ENCODE results near the gene OR6C65. TPM values are rescaled to one million over a fixed set of nuclear protein-coding genes. Genes with fewer than 3 reads are reported as not detected.
"Not testable (repeated sequence)": the region's sequence is repeated elsewhere in the genome, so short reads cannot be mapped to it uniquely, and the experiment has no call there.

OR6C65 gene
- total and polyA plus RNA-seq, 8 donors = not detected

- peaks cover 0 to 4% (median 0%) of the 10 kb centered on the region in 3 donors for H3K27me3 ChIP-seq
- H3K4me1 ChIP-seq = no peaks in the 10 kb centered on the region
- intact Hi-C loops (cut with DNase I; ENCODE audit: low total_unique reads) = no loop called here
- no peaks in the 10 kb centered on the region for H3K9me3 ChIP-seq
- H3K27ac ChIP-seq = no peak overlapping the region
- no peaks in the 10 kb centered on the region for H3K36me3 ChIP-seq
- 50 to 97% (median 96%) methylated on average over 1 of the region's 1 CpG for WGBS, 5 donors
- H3K4me3 ChIP-seq = no peak overlapping the region
- no peak for DNase-seq
- TF ChIP-seq POLR2A (IDR thresholded peaks at IDR 0.05) (no peak), POLR2AphosphoS5 (IDR thresholded peaks at IDR 0.05) (no peak)
These were observed 16.6 kb downstream of the OR6C65 start for GRCh38 chr12:55416961-55417360.

GRCh38 chr12:55420307-55420962 lies 20.1 kb downstream of the OR6C65 start:
- no peak overlapping the region for H3K27ac ChIP-seq
- DNase-seq = peak in 1 of 2 donors; percentile 17
- no peaks in the 10 kb centered on the region for H3K36me3 ChIP-seq
- H3K4me3 ChIP-seq = no peak overlapping the region
- intact Hi-C loops (cut with DNase I; ENCODE audit: low total_unique reads) = no loop called here
- no peaks in the 10 kb centered on the region for H3K4me1 ChIP-seq
- 78 to 84% (median 79%) methylated on average over 2 of the region's 2 CpGs for WGBS, 5 donors
- TF ChIP-seq POLR2AphosphoS5 (IDR thresholded peaks at IDR 0.05) = no peak
- no peak for TF ChIP-seq CTCF (IDR thresholded peaks at IDR 0.05)
- no peak for TF ChIP-seq POLR2A (IDR thresholded peaks at IDR 0.05)
- no peak for TF ChIP-seq EP300 (IDR thresholded peaks at IDR 0.05)
- peaks cover 0 to 4% (median 0%) of the 10 kb centered on the region in 3 donors for H3K27me3 ChIP-seq
- no peaks in the 10 kb centered on the region for H3K9me3 ChIP-seq

GRCh38 chr12:55425954-55426353 lies 25.6 kb downstream of the OR6C65 start, which contains the start of gene OR6C76:
TSS of gene OR6C76 (plus strand) at chr12:55426254. CDS start at chr12:55426254, 0 bp downstream.
- no peaks in the 10 kb centered on the region for H3K36me3 ChIP-seq
- no peaks in the 10 kb centered on the region for H3K9me3 ChIP-seq
- no peaks in the 10 kb centered on the region for H3K4me1 ChIP-seq
- intact Hi-C loops (cut with DNase I; ENCODE audit: low total_unique reads) = no loop called here
- 65 to 80% (median 71%) methylated on average over 4 of the region's 4 CpGs for WGBS, 5 donors
- DNase-seq = no peak
- H3K4me3 ChIP-seq = no peak within 1 kb of the TSS
- no peak within 1 kb of the TSS for H3K27ac ChIP-seq
- TF ChIP-seq EP300 (IDR thresholded peaks at IDR 0.05) (no peak), POLR2AphosphoS5 (IDR thresholded peaks at IDR 0.05) (no peak), POLR2A (IDR thresholded peaks at IDR 0.05) (no peak), CTCF (IDR thresholded peaks at IDR 0.05) (no peak)
- H3K27me3 ChIP-seq = no peaks in the 10 kb centered on the region

GRCh38 chr12:55428331-55429243 lies 28.3 kb downstream of the OR6C65 start:
- WGBS, 5 donors = 14 to 29% (median 24%) methylated on average over 1 of the region's 1 CpG
- intact Hi-C loops (cut with DNase I; ENCODE audit: low total_unique reads) = no loop called here
- H3K4me3 ChIP-seq = no peak overlapping the region

GRCh38 chr12:55441233-55441632 lies 40.9 kb downstream of the OR6C65 start:
- H3K36me3 ChIP-seq; H3K27ac ChIP-seq; DNase-seq; H3K27me3 ChIP-seq; H3K4me1 ChIP-seq; H3K4me3 ChIP-seq; intact Hi-C loops (cut with DNase I; ENCODE audit: low total_unique reads): not testable (repeated sequence)
- WGBS, 5 donors = 78 to 92% (median 83%) methylated on average over 5 of the region's 5 CpGs
- peaks cover 0 to 16% (median 5%) of the 10 kb centered on the region in 4 donors for H3K9me3 ChIP-seq

More at GRCh38 chr12:55428331-55429243, 28.3 kb downstream of the OR6C65 start:
- H3K36me3 ChIP-seq = no peaks in the 10 kb centered on the region
- H3K9me3 ChIP-seq = no peaks in the 10 kb centered on the region
- TF ChIP-seq POLR2A (IDR thresholded peaks at IDR 0.05) (no peak), POLR2AphosphoS5 (IDR thresholded peaks at IDR 0.05) (no peak), CTCF (IDR thresholded peaks at IDR 0.05) (no peak), EP300 (IDR thresholded peaks at IDR 0.05) (no peak)
- no peaks in the 10 kb centered on the region for H3K27me3 ChIP-seq
- no peak overlapping the region for H3K27ac ChIP-seq
- no peak for DNase-seq
- no peaks in the 10 kb centered on the region for H3K4me1 ChIP-seq
